Fibroblast of lung (primary cell): ENCODE data around the gene SREBF1. TPM values are rescaled to one million over a fixed set of nuclear protein-coding genes. Genes with fewer than 3 reads are reported as not detected.

Experiments used
- DNase-seq, 2 donors: peaks; one replicate each; pipeline versions ENCODE4 v3.0.0 to v3.0.0-alpha.2; 2010; ENCODE audit warnings: low read depth in 2 of 2
- H2AFZ ChIP-seq: 2 replicates; pipeline ENCODE4 v1.5.1; 2012; ENCODE audit warnings: low read length, control low read depth, inconsistent platforms
- H3K27ac ChIP-seq: 2 replicates; pipeline ENCODE4 v1.5.1; 2011; ENCODE audit warnings: low read length, control low read depth; ENCODE audit not compliant: insufficient read depth
- H3K27me3 ChIP-seq: 2 replicates; pipeline ENCODE4 v1.5.1; 2011; ENCODE audit warnings: mild to moderate bottlenecking, low read length; ENCODE audit not compliant: control insufficient read depth, insufficient read depth
- H3K36me3 ChIP-seq: 2 replicates; pipeline ENCODE4 v1.5.1; 2011; ENCODE audit warnings: low read length; ENCODE audit not compliant: control insufficient read depth, insufficient read depth
- H3K4me1 ChIP-seq: 2 replicates; pipeline ENCODE4 v1.5.1; 2011; ENCODE audit warnings: low read length; ENCODE audit not compliant: control insufficient read depth, insufficient read depth; ENCODE audit errors: extremely low read depth
- H3K4me2 ChIP-seq: 2 replicates; pipeline ENCODE4 v1.5.1; 2011; ENCODE audit warnings: low read length, control low read depth; ENCODE audit not compliant: insufficient read depth; ENCODE audit errors: extremely low read depth
- H3K4me3 ChIP-seq, 4 experiments: fragments of 200-600 bp in 1 of 4; sonication (generic) in 1 of 4; replicated peaks in 1 of 4; 2 replicates each; pipeline ENCODE4 v1.5.1; 2011 to 2016; ENCODE audit warnings: low read length in 4 of 4, low read depth in 3 of 4, mild to moderate bottlenecking in 3 of 4, control low read depth in 2 of 4, inconsistent platforms in 1 of 4, mixed read lengths in 1 of 4; ENCODE audit not compliant: insufficient read depth in 1 of 4; ENCODE audit errors: control extremely low read depth in 1 of 4
- H3K79me2 ChIP-seq: 2 replicates; pipeline ENCODE4 v1.5.1; 2012; ENCODE audit warnings: mild to moderate bottlenecking, low read length, inconsistent platforms; ENCODE audit not compliant: control insufficient read depth, insufficient read depth
- H3K9ac ChIP-seq: 2 replicates; pipeline ENCODE4 v1.5.1; 2011; ENCODE audit warnings: mild to moderate bottlenecking, low read length, control low read depth; ENCODE audit not compliant: insufficient read depth
- H3K9me3 ChIP-seq: 2 replicates; pipeline ENCODE4 v1.5.1; 2012; ENCODE audit warnings: low read depth, low read length; ENCODE audit not compliant: control insufficient read depth, insufficient read depth
- H4K20me1 ChIP-seq: 2 replicates; pipeline ENCODE4 v1.5.1; 2011; ENCODE audit warnings: low read length; ENCODE audit not compliant: control insufficient read depth, insufficient read depth; ENCODE audit errors: extremely low read depth
- EZH2 ChIP-seq: IDR thresholded peaks from 2 replicates; pipeline ENCODE4 v1.5.1; 2012; ENCODE audit warnings: low read length, control low read depth, mild to moderate bottlenecking; ENCODE audit errors: missing control alignments
- polyA plus RNA-seq, 2 donors: library from polyadenylated mRNA; depleted of rRNA in 1 of 2; stranded (reverse) in 1 of 2; unstranded in 1 of 2; fragments of >200 nt; gene quantifications; 2 replicates each; pipeline ENCODE4 v1.2.1, GENCODE V29; 2011 to 2012; ENCODE audit warnings: missing spikeins in 1 of 2
- total RNA-seq: library from RNA; depleted of rRNA; stranded (reverse); fragments of >200 nt; gene quantifications from 2 replicates; pipeline ENCODE4 v1.2.1, GENCODE V29; 2014
- TF ChIP-seq, protein P1 (sequence below), 2 donors: IDR thresholded peaks in 1 of 2; conservative IDR thresholded peaks in 1 of 2; 1 replicate in 1 of 2; 2 replicates in 1 of 2; pipeline ENCODE4 v1.5.1; 2011 to 2012; ENCODE audit warnings: low read length in 2 of 2, control low read depth in 1 of 2, inconsistent platforms in 1 of 2, low read depth in 1 of 2, mild to moderate bottlenecking in 1 of 2

The SREBF1 gene
- total and polyA plus RNA-seq, 2 donors (not counting 1 experiment from before 2014, with no cell fraction given): 29.7 to 77.6 TPM

DNA sequence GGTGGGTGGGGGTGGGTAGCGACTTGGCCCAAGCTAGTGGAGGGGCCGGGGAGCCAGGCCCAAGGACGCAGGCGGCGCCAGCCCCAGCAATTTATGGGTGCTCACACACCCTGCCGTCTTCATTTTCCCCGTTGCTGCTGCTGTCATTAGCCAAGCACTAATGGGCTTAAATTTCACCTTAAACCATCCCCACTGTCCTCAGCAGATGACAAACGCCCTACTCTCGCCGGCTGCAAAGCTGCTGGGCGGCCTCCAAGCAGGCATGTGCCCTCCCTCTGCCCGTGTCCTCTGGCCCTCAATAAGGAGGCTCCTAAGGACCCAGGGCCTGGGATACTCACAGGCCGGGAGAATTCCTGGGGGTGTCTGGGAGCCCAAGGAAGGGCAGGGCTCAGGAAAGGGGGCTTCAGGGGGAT lies 66.1 kb downstream of the SREBF1 start:
- no peaks in the 10 kb centered on the region for H3K9me3 ChIP-seq
- DNase-seq: no peak
- no peaks in the 10 kb centered on the region for H3K36me3 ChIP-seq
- no peaks in the 10 kb centered on the region for H3K27me3 ChIP-seq
- H4K20me1 ChIP-seq: peaks cover 2% of the 10 kb centered on the region
- H3K9ac ChIP-seq: no peak overlapping the region
- no peak overlapping the region for H2AFZ ChIP-seq
- H3K4me1 ChIP-seq: peaks cover 2% of the 10 kb centered on the region
- no peak overlapping the region for H3K4me3 ChIP-seq
- H3K79me2 ChIP-seq: peaks cover 6% of the 10 kb centered on the region
- no peak overlapping the region for H3K4me2 ChIP-seq
- no peak overlapping the region for H3K27ac ChIP-seq
- TF ChIP-seq EZH2: no peak
- TF ChIP-seq, protein P1, sequence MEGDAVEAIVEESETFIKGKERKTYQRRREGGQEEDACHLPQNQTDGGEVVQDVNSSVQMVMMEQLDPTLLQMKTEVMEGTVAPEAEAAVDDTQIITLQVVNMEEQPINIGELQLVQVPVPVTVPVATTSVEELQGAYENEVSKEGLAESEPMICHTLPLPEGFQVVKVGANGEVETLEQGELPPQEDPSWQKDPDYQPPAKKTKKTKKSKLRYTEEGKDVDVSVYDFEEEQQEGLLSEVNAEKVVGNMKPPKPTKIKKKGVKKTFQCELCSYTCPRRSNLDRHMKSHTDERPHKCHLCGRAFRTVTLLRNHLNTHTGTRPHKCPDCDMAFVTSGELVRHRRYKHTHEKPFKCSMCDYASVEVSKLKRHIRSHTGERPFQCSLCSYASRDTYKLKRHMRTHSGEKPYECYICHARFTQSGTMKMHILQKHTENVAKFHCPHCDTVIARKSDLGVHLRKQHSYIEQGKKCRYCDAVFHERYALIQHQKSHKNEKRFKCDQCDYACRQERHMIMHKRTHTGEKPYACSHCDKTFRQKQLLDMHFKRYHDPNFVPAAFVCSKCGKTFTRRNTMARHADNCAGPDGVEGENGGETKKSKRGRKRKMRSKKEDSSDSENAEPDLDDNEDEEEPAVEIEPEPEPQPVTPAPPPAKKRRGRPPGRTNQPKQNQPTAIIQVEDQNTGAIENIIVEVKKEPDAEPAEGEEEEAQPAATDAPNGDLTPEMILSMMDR (conservative IDR thresholded peaks at IDR 0.05 in 1 of 2, IDR thresholded peaks at IDR 0.05 in 1 of 2; ENCODE audit: low read depth in 1 of 2, low read length in 2 of 2): no peak

DNA sequence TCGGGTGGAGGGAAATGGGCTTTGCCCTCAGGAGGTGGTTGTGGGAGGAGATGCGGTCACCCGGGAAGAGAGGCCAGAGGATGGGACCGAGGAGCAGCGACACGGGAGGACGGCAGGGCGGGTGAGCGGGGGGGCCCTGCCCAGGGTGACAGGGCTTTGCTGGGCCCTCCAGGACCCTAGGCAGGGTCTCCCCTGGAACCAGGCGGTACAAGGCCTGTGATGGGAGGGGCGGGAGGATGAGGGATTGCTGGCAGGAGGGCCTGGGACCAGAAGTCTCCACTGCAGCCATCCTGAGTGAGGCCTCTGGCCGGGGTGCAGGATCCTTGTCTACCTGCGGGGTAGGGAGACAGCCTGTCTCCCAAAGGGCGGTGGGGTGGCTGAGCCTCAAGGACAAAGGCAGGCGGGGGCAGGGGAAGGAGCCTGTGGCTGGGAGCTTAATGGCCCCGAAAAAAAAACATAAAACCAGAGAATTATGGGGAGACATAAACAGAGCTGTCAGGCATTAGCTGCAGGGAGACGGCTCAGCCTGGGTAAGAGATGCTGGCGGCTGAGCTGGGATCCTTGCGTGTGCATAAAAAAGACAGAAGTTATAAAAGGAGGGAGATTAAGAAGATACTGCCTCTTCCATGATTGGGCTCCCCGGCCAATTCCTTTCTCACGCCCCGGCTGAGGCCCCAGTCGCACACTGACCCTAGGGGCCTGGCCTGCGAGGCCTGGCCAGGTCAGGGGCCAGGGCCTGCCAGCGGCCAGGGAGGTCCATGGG lies 66.7 kb downstream of the SREBF1 start:
- Histone ChIP-seq H3K4me3 (no peak overlapping the region), H3K36me3 (peaks cover 1% of the 10 kb centered on the region), H3K4me2 (no peak overlapping the region), H3K4me1 (peaks cover 2% of the 10 kb centered on the region), H3K27ac (no peak overlapping the region), H3K27me3 (no peaks in the 10 kb centered on the region), H3K9ac (no peak overlapping the region), H3K79me2 (peaks cover 6% of the 10 kb centered on the region), H3K9me3 (no peaks in the 10 kb centered on the region), H2AFZ (no peak overlapping the region), H4K20me1 (peaks cover 2% of the 10 kb centered on the region)
- TF ChIP-seq, protein P1 (conservative IDR thresholded peaks at IDR 0.05 in 1 of 2, IDR thresholded peaks at IDR 0.05 in 1 of 2; ENCODE audit: low read depth in 1 of 2, low read length in 2 of 2): no peak
- no peak for TF ChIP-seq EZH2
- no peak for DNase-seq

DNA sequence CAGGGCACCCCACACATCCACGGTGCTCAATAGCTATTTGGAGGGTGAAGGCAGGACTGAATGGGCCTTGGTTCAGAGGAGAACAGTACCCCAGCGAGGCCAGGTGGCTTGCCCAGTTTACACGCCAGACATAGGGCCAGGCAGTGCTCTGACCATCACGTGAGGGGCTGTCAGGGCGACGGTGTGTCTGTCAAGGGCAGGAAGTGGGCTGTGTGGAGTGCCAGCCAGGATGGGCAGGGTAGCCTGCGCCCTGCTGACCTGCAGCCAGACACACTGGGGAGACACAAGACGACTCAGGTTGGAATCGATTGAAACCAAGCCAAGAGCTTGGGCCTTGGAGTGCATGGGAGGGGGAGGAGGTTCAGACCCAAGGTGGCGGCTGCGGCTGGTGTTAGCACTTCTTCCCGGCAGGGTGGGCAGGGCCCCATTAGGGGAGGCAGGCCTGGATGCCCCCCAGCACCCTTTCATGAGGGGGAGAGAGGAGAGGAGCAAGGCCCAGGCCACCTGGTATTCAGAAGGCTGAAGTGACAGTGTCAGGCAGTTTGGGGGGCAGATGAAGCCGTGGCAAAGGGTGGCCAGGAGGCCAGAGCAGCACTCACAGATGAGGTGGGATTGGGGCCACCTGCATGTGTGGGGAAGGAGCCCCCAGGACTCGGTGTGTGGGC lies 68.2 kb downstream of the SREBF1 start:
- Histone ChIP-seq H3K4me3 (no peak overlapping the region), H3K27me3 (no peaks in the 10 kb centered on the region), H2AFZ (no peak overlapping the region), H4K20me1 (peaks cover 2% of the 10 kb centered on the region), H3K9me3 (no peaks in the 10 kb centered on the region), H3K9ac (no peak overlapping the region), H3K4me2 (no peak overlapping the region), H3K79me2 (peaks cover 6% of the 10 kb centered on the region), H3K36me3 (peaks cover 2% of the 10 kb centered on the region), H3K27ac (no peak overlapping the region), H3K4me1 (peaks cover 2% of the 10 kb centered on the region)
- DNase-seq: no peak
- no peak for TF ChIP-seq EZH2
- TF ChIP-seq, protein P1 (conservative IDR thresholded peaks at IDR 0.05 in 1 of 2, IDR thresholded peaks at IDR 0.05 in 1 of 2; ENCODE audit: low read depth in 1 of 2, low read length in 2 of 2): no peak
